IMR-90 (cell line): ENCODE measurements around the gene ST6GALNAC4. TPM values are rescaled to one million over a fixed set of nuclear protein-coding genes. Genes with fewer than 3 reads are reported as not detected.

Experiments
- ATAC-seq: fragments of 200-7000 bp; cut with Tn5 transposase; 2 replicates; pipeline ENCODE4 v1.9.1; 2020; ENCODE audit warnings: low read depth, mild to moderate bottlenecking, moderate library complexity
- BruUV-seq: library from RNA; stranded (reverse); fragments of 400-500 nt; replicated peaks from 2 replicates; lab custom pipeline; 2021; lab: Mats Ljungman, UMichigan
- CTCF ChIA-PET: fragments of 300-600 bp; formaldehyde crosslinking; extraction: SDS; loops from one replicate; lab custom pipeline; 2021; ENCODE audit warnings: antibody characterized with exemption; lab: Yijun Ruan, JAX
- POLR2A ChIA-PET: fragments of 300-600 bp; sonication (Branson Sonifier 250); formaldehyde crosslinking; loops from one replicate; lab custom pipeline; 2022; ENCODE audit warnings: antibody characterized with exemption; ENCODE audit not compliant: unreplicated experiment; lab: Charles Lee
- DNase-seq: peaks from one replicate; pipeline ENCODE4 v3.0.0; 2013
- H2AFZ ChIP-seq: replicated peaks from 2 replicates; pipeline ENCODE3; 2013; ENCODE audit warnings: low read length, mild to moderate bottlenecking; ENCODE audit not compliant: poor library complexity
- H2AK5ac ChIP-seq: 2 replicates; pipeline ENCODE4 v1.6.1; 2013; ENCODE audit warnings: low read depth, low read length, inconsistent platforms
- H2AK9ac ChIP-seq: replicated peaks from 2 replicates; pipeline ENCODE3; 2013; ENCODE audit warnings: mild to moderate bottlenecking, low read depth, low read length, moderate library complexity; ENCODE audit not compliant: poor library complexity
- H2BK120ac ChIP-seq: 2 replicates; pipeline ENCODE4 v1.6.1; 2013; ENCODE audit warnings: low read depth, low read length, inconsistent platforms
- H2BK15ac ChIP-seq: 3 replicates; pipeline ENCODE4 v1.6.1; 2013; ENCODE audit warnings: low read depth, low read length, inconsistent platforms
- H2BK20ac ChIP-seq: 2 replicates; pipeline ENCODE4 v1.6.1; 2013; ENCODE audit warnings: low read depth, mild to moderate bottlenecking, inconsistent platforms, low read length, moderate library complexity
- H2BK5ac ChIP-seq: 2 replicates; pipeline ENCODE4 v1.6.1; 2013; ENCODE audit warnings: mild to moderate bottlenecking, low read depth, low read length, inconsistent platforms; ENCODE audit not compliant: poor library complexity, severe bottlenecking
- H3K14ac ChIP-seq: replicated peaks from 2 replicates; pipeline ENCODE4 v1.6.1; 2013; ENCODE audit warnings: low read depth, low read length, inconsistent platforms
- H3K18ac ChIP-seq: 2 replicates; pipeline ENCODE4 v1.6.1; 2013; ENCODE audit warnings: low read depth, low read length, control low read depth
- H3K23ac ChIP-seq: 2 replicates; pipeline ENCODE4 v1.6.1; 2013; ENCODE audit warnings: low read depth, low read length, inconsistent platforms
- H3K27ac ChIP-seq: 2 replicates; pipeline ENCODE4 v1.5.1; 2013; ENCODE audit warnings: mild to moderate bottlenecking, control low read depth, low read length; ENCODE audit not compliant: insufficient read depth
- H3K27me3 ChIP-seq: 2 replicates; pipeline ENCODE4 v1.6.1; 2013; ENCODE audit warnings: low read length; ENCODE audit not compliant: control insufficient read depth, insufficient read depth
- H3K36me3 ChIP-seq: 2 replicates; pipeline ENCODE4 v1.6.1; 2013; ENCODE audit warnings: low read length, mixed read lengths; ENCODE audit not compliant: control insufficient read depth, insufficient read depth
- H3K4ac ChIP-seq: 2 replicates; pipeline ENCODE4 v1.6.1; 2013; ENCODE audit warnings: low read depth, low read length, inconsistent platforms
- H3K4me1 ChIP-seq: 2 replicates; pipeline ENCODE4 v1.6.1; 2013; ENCODE audit warnings: low read length, mixed read lengths; ENCODE audit not compliant: control insufficient read depth, insufficient read depth
- H3K4me2 ChIP-seq: 2 replicates; pipeline ENCODE4 v1.6.1; 2013; ENCODE audit warnings: low read depth, mild to moderate bottlenecking, control low read depth, low read length, moderate library complexity
- H3K4me3 ChIP-seq: 2 replicates; pipeline ENCODE4 v1.5.1; 2013; ENCODE audit warnings: low read depth, mild to moderate bottlenecking, control low read depth, low read length, moderate library complexity; ENCODE audit not compliant: insufficient read depth
- H3K56ac ChIP-seq: 2 replicates; pipeline ENCODE4 v1.6.1; 2013; ENCODE audit warnings: low read length, inconsistent platforms; ENCODE audit not compliant: insufficient read depth; ENCODE audit errors: extremely low read depth
- H3K79me1 ChIP-seq, 2 experiments: 2 replicates each; pipeline ENCODE4 v1.6.1; 2013; ENCODE audit warnings: low read length in 2 of 2, inconsistent platforms in 1 of 2, low read depth in 1 of 2
- H3K9ac ChIP-seq: 2 replicates; pipeline ENCODE4 v1.6.1; 2013; ENCODE audit warnings: low read depth, low read length, control low read depth
- H3K9me1 ChIP-seq: 2 replicates; pipeline ENCODE4 v1.6.1; 2013; ENCODE audit warnings: low read length, inconsistent platforms; ENCODE audit not compliant: insufficient read depth
- H3K9me3 ChIP-seq: 2 replicates; pipeline ENCODE4 v1.6.1; 2013; ENCODE audit warnings: low read length; ENCODE audit not compliant: control insufficient read depth, insufficient read depth
- H4K20me1 ChIP-seq: 2 replicates; pipeline ENCODE4 v1.6.1; 2013; ENCODE audit warnings: low read length, inconsistent platforms; ENCODE audit not compliant: insufficient read depth
- H4K5ac ChIP-seq: 2 replicates; pipeline ENCODE4 v1.6.1; 2013; ENCODE audit warnings: mild to moderate bottlenecking, low read depth, low read length, control low read depth
- H4K8ac ChIP-seq, 2 experiments: 2 replicates each; pipeline ENCODE4 v1.6.1; 2013; ENCODE audit warnings: low read depth in 2 of 2, low read length in 2 of 2, control low read depth in 1 of 2, inconsistent platforms in 1 of 2
- H4K91ac ChIP-seq: 2 replicates; pipeline ENCODE4 v1.6.1; 2013; ENCODE audit warnings: low read depth, low read length, inconsistent platforms; ENCODE audit not compliant: insufficient read depth
- BHLHE40 ChIP-seq: fragments of 150-350 bp; IDR thresholded peaks from 2 replicates; pipeline ENCODE4 v1.6.1; 2016; ENCODE audit warnings: mild to moderate bottlenecking, low read depth, low read length
- CHD1 ChIP-seq: IDR thresholded peaks from 2 replicates; pipeline ENCODE4 v1.6.1; 2012; ENCODE audit warnings: low read depth, low read length, improper control_type of control experiment
- CTCF ChIP-seq: conservative IDR thresholded peaks from 2 replicates; pipeline ENCODE4 v1.5.1; 2012; ENCODE audit warnings: mild to moderate bottlenecking, low read depth, low read length, improper control_type of control experiment
- MAFK ChIP-seq: IDR thresholded peaks from 2 replicates; pipeline ENCODE4 v1.6.1; 2012; ENCODE audit warnings: low read depth, low read length, improper control_type of control experiment
- MXI1 ChIP-seq: IDR thresholded peaks from 2 replicates; pipeline ENCODE4 v1.6.1; 2012; ENCODE audit warnings: low read depth, mild to moderate bottlenecking, low read length, moderate library complexity, borderline replicate concordance
- NFE2L2 ChIP-seq: fragments of 150-350 bp; IDR thresholded peaks from 2 replicates; pipeline ENCODE4 v1.6.1; 2016; ENCODE audit warnings: low read depth, mild to moderate bottlenecking, low read length
- POLR2A ChIP-seq: IDR thresholded peaks from 2 replicates; pipeline ENCODE4 v1.6.1; 2012; ENCODE audit warnings: mild to moderate bottlenecking, low read depth, low read length
- RAD21 ChIP-seq: IDR thresholded peaks from 2 replicates; pipeline ENCODE4 v1.6.1; 2012; ENCODE audit warnings: low read length, improper control_type of control experiment
- RCOR1 ChIP-seq: IDR thresholded peaks from 2 replicates; pipeline ENCODE4 v1.6.1; 2012; ENCODE audit warnings: mild to moderate bottlenecking, low read length, improper control_type of control experiment; ENCODE audit not compliant: insufficient replicate concordance
- RFX5 ChIP-seq: IDR thresholded peaks from 2 replicates; pipeline ENCODE4 v1.8.0; 2012; ENCODE audit warnings: low read depth, mild to moderate bottlenecking, low read length, moderate library complexity
- USF2 ChIP-seq: fragments of 150-350 bp; IDR thresholded peaks from 2 replicates; pipeline ENCODE4 v1.6.1; 2017; ENCODE audit warnings: mild to moderate bottlenecking, antibody characterized with exemption, low read length, low read depth
- WGBS, 2 experiments: methylation state at CpG; one replicate each; pipeline versions ENCODE4 v1.1.5 to v1.1.7; 2013; ENCODE audit warnings: missing lambda C conversion rate in 2 of 2; ENCODE audit not compliant: insufficient read length in 1 of 2; ENCODE audit errors: extremely low coverage in 2 of 2; 5-methylcytosine and 5-hydroxymethylcytosine counted together
- dilution Hi-C: fragments of 300-500 bp; cut with HindIII; formaldehyde crosslinking; loops from one replicate; pipeline ENCODE4 v1.14.3; 2018; ENCODE audit warnings: low sequenced_read_pairs; ENCODE audit not compliant: unreplicated experiment
- in situ Hi-C: fragments of 300-500 bp; cut with MboI; formaldehyde crosslinking; loops from 3 replicates; pipeline ENCODE4 v1.14.3; 2019; ENCODE audit warnings: low sequenced_read_pairs, inconsistent platforms, mixed read lengths
- intact Hi-C: fragments of 100-400 bp; cut with micrococcal nuclease; formaldehyde crosslinking; loops from 2 replicates; pipeline ENCODE4 v1.10.0; 2022
- polyA plus RNA-seq, 3 experiments: library from polyadenylated mRNA; depleted of rRNA; stranded (reverse); fragments of >200 nt; gene quantifications; 2 replicates each; pipeline ENCODE4 v1.2.3, GENCODE V29; 2012; ENCODE audit warnings: low replicate concordance in 1 of 3
- total RNA-seq: library from RNA; depleted of rRNA; stranded (reverse); fragments of >200 nt; gene quantifications from 2 replicates; pipeline ENCODE4 v1.2.3, GENCODE V29; 2012

Gene ST6GALNAC4
- total and polyA plus RNA-seq, 2 of the 4 experiments (the other 2 are of a cell fraction) = 12.5 to 32.9 TPM

GRCh38 chr9:127959398-127959797 lies 42.6 kb upstream of the ST6GALNAC4 start:
- Histone ChIP-seq H4K5ac (no peak overlapping the region), H2AK5ac (no peak overlapping the region), H2AK9ac (no peak overlapping the region), H3K9ac (no peak overlapping the region), H3K27me3 (no peaks in the 10 kb centered on the region), H3K4me1 (peaks cover 20% of the 10 kb centered on the region), H3K4me2 (no peak overlapping the region), H3K18ac (no peak overlapping the region), H3K4me3 (no peak overlapping the region), H3K4ac (no peak overlapping the region), H2BK5ac (no peak overlapping the region), H2AFZ (no peak overlapping the region), H3K23ac (no peak overlapping the region), H3K9me1 (peaks cover 7% of the 10 kb centered on the region), H2BK120ac (no peak overlapping the region), H3K79me1 (peaks cover 26 to 78% of the 10 kb centered on the region in 2 experiments), H4K91ac (no peak overlapping the region), H2BK20ac (no peak overlapping the region), H4K8ac (no peak overlapping the region), H3K14ac (no peak overlapping the region), H3K56ac (no peak overlapping the region), H3K36me3 (no peaks in the 10 kb centered on the region), H3K9me3 (no peaks in the 10 kb centered on the region; the same call in 1 of the 2 replicates), H3K27ac (no peak overlapping the region), H4K20me1 (peaks cover 17% of the 10 kb centered on the region), H2BK15ac (no peak overlapping the region)
- POLR2A ChIA-PET = no interaction called here
- ATAC-seq (no peak), DNase-seq (no peak)
- dilution Hi-C loops (no loop called here), intact Hi-C loops (no loop called here), in situ Hi-C loops (loop anchor here (5.0 kb wide), 1 partner anchor 73 kb away; no protein-coding TSS in a partner anchor)
- CTCF ChIA-PET = no interaction called here
- no CpG with 5 or more reads among the region's 4 CpGs for WGBS, 2 experiments
- TF ChIP-seq RFX5 (no peak), RAD21 (no peak), NFE2L2 (no peak), USF2 (no peak), RCOR1 (no peak), CHD1 (no peak), POLR2A (no peak), MXI1 (no peak), CTCF (no peak), MAFK (no peak), BHLHE40 (no peak)
- no TSS peak for BruUV-seq
